HEK293T (cell line): ENCODE results near the gene GPS1.

Experiments
- ARNT ChIP-seq: fragments of 450-650 bp; IDR thresholded peaks from 2 replicates; pipeline ENCODE4 v1.6.1; 2017; ENCODE audit warnings: mild to moderate bottlenecking
- BHLHE40 ChIP-seq: fragments of 450-650 bp; IDR thresholded peaks from 2 replicates; pipeline ENCODE4 v1.6.1; 2016; ENCODE audit warnings: mild to moderate bottlenecking, moderate library complexity, borderline replicate concordance
- CTBP1 ChIP-seq: fragments of 450-650 bp; IDR thresholded peaks from 2 replicates; pipeline ENCODE4 v1.6.1; 2016; ENCODE audit warnings: borderline replicate concordance
- ELF4 ChIP-seq: fragments of 450-650 bp; IDR thresholded peaks from 2 replicates; pipeline ENCODE4 v1.6.1; 2017; ENCODE audit warnings: antibody characterized with exemption
- FOXA1 ChIP-seq: fragments of 450-650 bp; IDR thresholded peaks from 2 replicates; pipeline ENCODE4 v1.6.1; 2016; ENCODE audit warnings: mild to moderate bottlenecking
- FOXK2 ChIP-seq: fragments of 450-650 bp; IDR thresholded peaks from 2 replicates; pipeline ENCODE4 v1.6.1; 2016; ENCODE audit warnings: mild to moderate bottlenecking
- FOXM1 ChIP-seq: fragments of 450-650 bp; IDR thresholded peaks from 2 replicates; pipeline ENCODE4 v1.6.1; 2017; ENCODE audit warnings: mild to moderate bottlenecking, borderline replicate concordance
- HDGF ChIP-seq: fragments of 450-650 bp; IDR thresholded peaks from 2 replicates; pipeline ENCODE4 v1.6.1; 2017; ENCODE audit warnings: antibody characterized with exemption, borderline replicate concordance
- LEF1 ChIP-seq: fragments of 450-650 bp; IDR thresholded peaks from 2 replicates; pipeline ENCODE4 v1.6.1; 2017; ENCODE audit warnings: mild to moderate bottlenecking, borderline replicate concordance
- NFRKB ChIP-seq: fragments of 450-650 bp; IDR thresholded peaks from 2 replicates; pipeline ENCODE4 v1.6.1; 2016; ENCODE audit warnings: mild to moderate bottlenecking, moderate library complexity
- SP1 ChIP-seq: fragments of 450-650 bp; IDR thresholded peaks from 2 replicates; pipeline ENCODE4 v1.6.1; 2017
- SUZ12 ChIP-seq: fragments of 450-650 bp; IDR thresholded peaks from 2 replicates; pipeline ENCODE4 v1.6.1; 2016; ENCODE audit warnings: mild to moderate bottlenecking
- TARDBP ChIP-seq: fragments of 450-650 bp; IDR thresholded peaks from 2 replicates; pipeline ENCODE4 v1.6.1; 2016
- ZNF384 ChIP-seq: fragments of 450-650 bp; IDR thresholded peaks from 2 replicates; pipeline ENCODE4 v1.6.1; 2016

GRCh38 chr17:82020572-82021106, 31.1 kb upstream of the GPS1 start:
- TF ChIP-seq FOXM1 = no peak
- no peak for TF ChIP-seq FOXA1
- TF ChIP-seq SUZ12 = no peak
- TF ChIP-seq FOXK2 = no peak
- no peak for TF ChIP-seq ZNF384
- no peak for TF ChIP-seq CTBP1
- no peak for TF ChIP-seq ARNT
- no peak for TF ChIP-seq NFRKB
- no peak for TF ChIP-seq BHLHE40
- no peak for TF ChIP-seq ELF4
- no peak for TF ChIP-seq SP1
- TF ChIP-seq HDGF = no peak
- no peak for TF ChIP-seq TARDBP
- no peak for TF ChIP-seq LEF1
